GM12801 (cell line): ENCODE results near the gene BBLN.

Experiments used
- TF ChIP-seq, protein P1 (sequence below): IDR thresholded peaks from one replicate; pipeline ENCODE4 v1.5.1; 2011; ENCODE audit warnings: control low read depth; ENCODE audit not compliant: insufficient read length; ENCODE audit errors: extremely low read depth

The BBLN gene

GRCh38 chr9:128153060-128153946, 6.8 kb upstream of the BBLN start:
- TF ChIP-seq, protein P1, sequence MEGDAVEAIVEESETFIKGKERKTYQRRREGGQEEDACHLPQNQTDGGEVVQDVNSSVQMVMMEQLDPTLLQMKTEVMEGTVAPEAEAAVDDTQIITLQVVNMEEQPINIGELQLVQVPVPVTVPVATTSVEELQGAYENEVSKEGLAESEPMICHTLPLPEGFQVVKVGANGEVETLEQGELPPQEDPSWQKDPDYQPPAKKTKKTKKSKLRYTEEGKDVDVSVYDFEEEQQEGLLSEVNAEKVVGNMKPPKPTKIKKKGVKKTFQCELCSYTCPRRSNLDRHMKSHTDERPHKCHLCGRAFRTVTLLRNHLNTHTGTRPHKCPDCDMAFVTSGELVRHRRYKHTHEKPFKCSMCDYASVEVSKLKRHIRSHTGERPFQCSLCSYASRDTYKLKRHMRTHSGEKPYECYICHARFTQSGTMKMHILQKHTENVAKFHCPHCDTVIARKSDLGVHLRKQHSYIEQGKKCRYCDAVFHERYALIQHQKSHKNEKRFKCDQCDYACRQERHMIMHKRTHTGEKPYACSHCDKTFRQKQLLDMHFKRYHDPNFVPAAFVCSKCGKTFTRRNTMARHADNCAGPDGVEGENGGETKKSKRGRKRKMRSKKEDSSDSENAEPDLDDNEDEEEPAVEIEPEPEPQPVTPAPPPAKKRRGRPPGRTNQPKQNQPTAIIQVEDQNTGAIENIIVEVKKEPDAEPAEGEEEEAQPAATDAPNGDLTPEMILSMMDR = no peak

DNA sequence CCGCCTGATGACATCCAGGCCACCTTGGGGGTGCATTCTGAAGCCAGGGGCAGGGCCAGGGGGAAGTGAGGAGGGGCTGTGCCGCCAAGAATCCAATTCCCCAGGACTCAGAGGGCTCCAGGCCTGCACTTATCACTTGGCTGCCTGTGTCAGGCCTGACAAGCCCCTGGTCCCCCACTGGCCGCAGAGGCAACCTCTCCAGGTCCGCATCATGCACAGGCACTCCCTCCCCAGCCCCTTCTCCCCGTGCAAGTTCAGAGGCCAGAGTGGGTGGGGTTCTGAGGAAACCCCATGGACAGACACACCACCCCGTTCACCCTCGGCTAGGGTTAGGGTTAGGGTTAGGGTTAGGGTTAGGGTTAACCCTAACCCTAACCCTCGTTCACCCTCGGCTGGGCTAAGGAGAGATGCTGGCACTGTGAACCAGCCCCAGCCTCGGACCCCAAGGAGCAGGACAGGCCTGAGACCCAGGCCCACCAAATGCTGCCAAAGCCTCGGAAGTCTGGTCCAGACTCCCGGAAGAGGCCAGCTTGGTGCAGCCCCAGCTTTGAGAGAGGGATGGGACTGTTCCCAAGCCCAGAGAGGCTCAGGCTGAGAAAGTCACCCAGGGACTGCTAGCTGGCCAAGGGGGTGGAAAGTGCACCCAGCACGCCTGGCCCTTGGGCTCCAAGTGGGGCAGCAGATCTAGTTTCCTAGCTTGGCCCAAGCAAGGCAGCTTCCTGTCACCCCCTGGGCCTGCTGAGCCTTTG, 5.9 kb upstream of the BBLN start:
- TF ChIP-seq, protein P1 = no peak

DNA sequence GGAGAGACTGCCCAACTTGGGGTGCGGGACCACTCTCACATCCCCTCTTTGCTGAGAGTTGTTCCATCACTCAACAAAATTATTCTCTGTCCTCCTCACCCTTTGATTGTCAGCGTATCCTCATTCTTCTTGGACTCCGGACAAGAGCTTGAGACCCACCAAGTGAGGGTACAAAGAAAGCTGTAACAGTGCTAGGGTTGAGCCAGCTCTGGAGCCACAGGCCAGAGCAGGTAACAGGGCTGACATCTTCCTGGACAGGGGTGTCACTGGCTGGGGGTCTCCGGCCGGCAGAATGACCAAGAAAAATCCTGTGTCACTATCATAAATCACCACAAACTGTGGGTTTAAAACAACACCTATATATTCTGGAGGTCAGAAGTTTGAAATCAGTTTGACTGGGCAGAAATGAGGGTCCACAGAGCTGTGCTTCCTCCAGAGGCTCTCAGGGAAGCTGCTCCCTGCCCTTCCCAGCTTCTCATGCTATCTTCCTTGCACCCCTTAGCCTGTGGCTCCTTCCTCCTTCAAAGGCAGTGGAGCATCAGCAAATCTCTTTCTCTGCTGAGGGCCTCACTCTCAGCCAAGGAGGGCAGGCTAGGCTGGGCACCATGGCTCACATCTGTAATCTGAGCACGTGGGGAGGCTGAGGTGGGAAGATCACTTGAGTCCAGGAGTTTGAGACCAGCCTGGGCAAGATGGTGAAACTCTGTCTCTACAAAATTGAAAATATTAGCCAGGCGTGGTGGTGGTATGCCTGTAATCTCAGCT, 4.1 kb upstream of the BBLN start:
- TF ChIP-seq, protein P1 = no peak

DNA sequence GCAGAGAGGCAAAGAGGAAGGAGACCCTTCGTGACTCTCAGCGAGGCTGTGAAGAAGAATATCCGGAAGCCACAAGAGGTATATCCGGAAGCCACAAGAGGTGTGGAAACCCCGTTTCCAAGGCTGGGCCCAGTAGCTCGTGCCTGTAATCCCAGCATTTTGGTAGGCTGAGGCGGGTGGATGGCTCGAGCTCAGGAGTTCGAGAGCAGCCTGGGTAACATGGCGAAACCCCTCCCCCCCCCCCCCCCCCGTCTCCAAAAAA, 612 bp upstream of the BBLN start:
- TF ChIP-seq, protein P1 = no peak

GRCh38 chr9:128160603-128160987, 530 bp downstream of the BBLN start:
- TF ChIP-seq, protein P1 = no peak

GRCh38 chr9:128161215-128161902, 1.3 kb downstream of the BBLN start:
- TF ChIP-seq, protein P1 = no peak
